Activated CD4-positive, alpha-beta T cell treated with anti-CD3 and anti-CD28 coated beads, Interleukin-2, Interleukin-6, amounts not matched to agents 100 ng/mL and 50 ng/mL, durations not matched to agents 16 hours and 8 hours (primary cell): Measurements from ENCODE around the gene GID8.
"Not testable (repeated sequence)": the region's sequence is repeated elsewhere in the genome, so short reads cannot be mapped to it uniquely, and the experiment has no call there.

Source experiments
- DNase-seq: peaks from one replicate; pipeline ENCODE4 v3.0.0-alpha.2; 2020

GID8 gene

DNA sequence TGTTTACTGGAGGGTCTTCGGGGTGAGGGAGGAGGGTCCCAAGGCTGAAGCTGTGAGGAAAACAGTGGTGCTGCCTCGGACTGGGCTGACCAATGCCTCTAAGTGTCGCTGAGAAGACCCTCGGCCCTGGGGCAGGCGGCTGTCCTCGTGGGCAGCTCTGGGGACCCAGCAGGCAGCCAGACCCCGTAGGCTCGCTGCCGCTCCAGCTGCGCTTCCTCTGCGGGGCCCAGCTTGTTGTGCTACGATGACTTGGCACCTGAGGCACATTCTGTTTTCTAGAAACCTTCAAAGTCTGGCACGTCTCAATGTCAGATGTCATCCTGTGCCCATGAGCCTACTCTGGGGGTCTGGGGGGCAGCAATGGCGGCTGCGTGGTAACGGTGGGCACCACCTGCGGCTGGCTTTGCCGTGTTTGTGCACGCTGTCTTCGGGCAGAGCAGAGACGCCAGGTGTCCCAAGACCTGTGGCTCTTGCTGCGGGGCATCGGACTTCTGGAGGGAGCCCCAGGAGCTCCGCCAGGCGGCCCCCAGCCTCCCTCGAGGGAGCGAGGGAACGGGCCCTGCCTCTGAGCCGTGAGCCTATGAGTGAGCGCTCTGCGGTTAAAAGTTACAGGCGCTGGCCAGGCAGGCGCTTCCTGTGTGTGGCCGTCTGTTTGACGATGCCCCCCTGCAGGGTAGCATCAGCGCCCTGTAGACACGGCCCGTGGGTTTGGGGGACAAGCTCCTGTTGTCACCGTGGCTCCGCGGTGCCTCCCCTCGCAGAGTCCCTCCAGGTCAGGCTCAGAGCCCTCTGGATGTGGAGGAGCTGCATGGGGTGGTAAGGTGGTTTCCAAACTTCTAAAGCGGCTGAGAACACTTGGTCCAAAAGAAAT lies 21.4 kb downstream of the GID8 start:
- DNase-seq = no peak

GRCh38 chr20:62959998-62960436 lies 22.1 kb downstream of the GID8 start:
- no peak for DNase-seq

GRCh38 chr20:62960446-62961309 lies 22.7 kb downstream of the GID8 start:
- DNase-seq = not testable (repeated sequence)

DNA sequence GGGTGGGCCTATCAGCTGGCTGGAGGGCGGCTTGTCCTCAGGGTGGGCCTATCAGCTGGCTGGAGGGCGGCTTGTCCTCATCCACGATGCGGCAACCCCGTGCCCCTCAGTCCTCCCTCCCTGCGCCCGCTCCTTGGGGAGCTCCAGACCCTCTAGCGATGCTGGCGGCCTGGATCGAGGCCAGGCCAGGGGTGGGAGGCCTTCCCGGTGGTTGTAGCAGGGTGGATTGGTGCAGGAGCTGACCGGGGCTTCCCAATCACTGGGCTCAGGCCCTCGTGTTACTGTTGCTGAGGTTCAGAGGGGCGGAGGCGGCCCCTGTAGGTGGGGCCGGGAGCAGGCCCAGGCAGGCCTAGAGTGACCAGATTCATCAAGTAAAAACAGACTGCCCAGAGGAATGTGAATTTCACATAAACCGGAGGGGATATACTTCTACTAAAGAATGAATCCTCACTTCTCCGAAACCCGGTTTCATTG lies 23.4 kb downstream of the GID8 start:
- DNase-seq = no peak

GRCh38 chr20:62961799-62962198 lies 23.9 kb downstream of the GID8 start:
- no peak for DNase-seq

GRCh38 chr20:62962221-62962879 lies 24.4 kb downstream of the GID8 start:
- DNase-seq = no peak

- no peak for DNase-seq
These were observed 25.1 kb downstream of the GID8 start for GRCh38 chr20:62962891-62963613.

GRCh38 chr20:62963614-62964397 lies 25.9 kb downstream of the GID8 start:
- DNase-seq = no peak

DNA sequence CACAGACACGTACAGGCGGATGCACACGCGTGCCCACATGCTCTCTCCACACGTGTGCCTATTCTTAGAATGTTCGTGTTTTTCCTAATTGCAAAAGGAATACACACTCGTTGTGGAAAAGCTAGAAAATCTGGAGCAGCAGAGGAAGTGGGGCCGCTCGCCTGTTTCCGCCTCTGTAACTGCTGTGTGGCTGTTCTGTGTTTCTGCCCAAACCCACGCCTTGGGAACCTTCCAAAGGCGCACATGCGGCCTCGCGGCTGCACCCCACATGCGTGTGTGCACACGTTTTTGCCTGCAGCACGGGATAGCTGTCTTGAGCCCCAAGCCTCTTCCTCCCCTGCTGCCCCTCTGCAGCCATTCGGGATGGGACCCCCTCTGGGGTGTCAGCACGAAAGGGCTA lies 26.8 kb downstream of the GID8 start:
- no peak for DNase-seq

DNA sequence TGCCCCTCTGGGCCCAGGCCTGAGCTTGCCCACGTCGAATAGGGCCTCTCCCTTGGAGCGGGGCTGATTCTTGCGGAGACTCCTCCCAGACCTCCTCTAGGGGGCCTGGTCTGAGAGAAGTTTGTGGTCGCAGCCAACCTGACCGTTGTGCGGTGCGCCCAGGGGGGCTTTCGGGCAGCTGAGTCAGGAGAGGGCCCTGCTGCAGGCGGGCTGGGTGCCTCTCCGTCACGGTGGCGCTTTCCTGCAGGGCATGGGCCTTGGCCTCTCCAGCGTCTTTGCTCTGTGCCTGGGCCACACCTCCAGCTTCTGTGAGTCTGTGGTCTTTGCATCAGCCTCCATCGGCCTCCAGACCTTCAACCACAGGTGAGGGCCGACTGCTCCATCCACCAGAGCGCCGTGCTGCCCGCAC lies 27.4 kb downstream of the GID8 start:
- no peak for DNase-seq

GRCh38 chr20:62966212-62967148 lies 28.5 kb downstream of the GID8 start:
- no peak for DNase-seq

- no peak for DNase-seq
These were observed 29.2 kb downstream of the GID8 start for GRCh38 chr20:62967149-62967501.

- no peak for DNase-seq
These were observed 29.8 kb downstream of the GID8 start for GRCh38 chr20:62967628-62968351.

DNA sequence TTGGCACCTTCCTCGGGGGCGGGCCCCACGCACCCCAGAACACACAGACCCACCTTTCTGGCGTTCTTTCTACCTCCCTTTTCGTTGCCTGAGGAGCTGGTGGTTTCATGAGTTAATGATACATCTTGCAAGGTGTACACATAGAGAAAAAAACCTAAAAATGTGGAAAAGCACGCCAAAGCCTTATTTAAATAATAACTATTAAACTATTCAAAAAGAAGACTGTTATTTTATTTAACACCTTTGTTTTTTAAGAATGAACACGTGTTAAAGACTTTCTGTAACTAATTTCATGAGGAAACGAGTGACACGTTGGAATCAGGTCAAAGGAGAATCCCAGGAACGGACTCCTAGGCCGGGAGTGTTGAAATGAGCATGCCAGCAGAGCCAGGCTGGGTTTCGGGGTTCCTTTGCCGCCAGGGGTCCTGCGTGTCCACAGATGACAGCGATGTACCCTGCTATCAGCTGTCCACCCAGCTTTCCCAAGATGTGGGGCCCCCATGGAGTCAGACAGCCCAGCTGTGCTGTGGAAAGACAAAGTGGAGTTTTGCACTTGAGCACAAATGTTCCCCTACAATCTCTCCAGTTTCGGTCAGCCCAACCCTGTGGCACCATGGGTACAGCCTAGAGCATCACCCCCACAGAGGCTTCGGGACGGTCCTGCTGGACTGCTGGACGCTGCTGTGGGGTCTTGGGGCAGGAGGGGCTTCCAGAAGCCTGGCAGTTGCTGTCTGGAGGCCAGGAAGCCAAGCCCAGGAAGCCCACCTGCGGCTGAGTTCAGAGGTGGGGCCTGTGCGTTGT lies 30.6 kb downstream of the GID8 start:
- no peak for DNase-seq

DNA sequence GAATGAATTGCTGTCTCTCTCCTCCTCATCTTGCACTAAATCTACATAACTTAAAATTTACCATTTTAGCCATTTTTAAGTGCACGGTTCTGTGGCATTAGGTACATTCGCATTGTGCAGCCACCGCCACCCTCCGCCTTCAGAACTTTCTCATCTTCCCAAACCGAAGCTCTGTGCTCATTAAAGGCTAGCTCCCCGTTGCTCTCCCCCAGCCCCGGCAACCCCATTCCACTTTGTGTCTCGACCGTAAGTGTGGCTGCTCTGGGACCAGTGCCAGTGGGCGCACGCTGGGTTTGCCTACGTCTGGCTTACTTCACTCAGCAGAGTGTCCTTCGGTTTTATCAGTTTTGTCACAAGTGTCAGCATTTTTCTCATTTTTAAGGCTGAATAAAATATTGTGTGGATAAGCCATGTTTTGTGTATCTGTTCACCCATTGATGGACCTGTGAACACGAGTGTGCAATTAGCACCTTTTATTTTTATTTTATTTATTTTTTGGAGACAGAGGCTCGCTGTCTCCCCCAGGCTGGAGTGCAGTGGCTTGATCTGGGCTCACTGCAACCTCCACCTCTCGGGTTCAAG lies 31.3 kb downstream of the GID8 start:
- DNase-seq = no peak

- DNase-seq = no peak
These were observed 32.0 kb downstream of the GID8 start for GRCh38 chr20:62969939-62970306.

DNA sequence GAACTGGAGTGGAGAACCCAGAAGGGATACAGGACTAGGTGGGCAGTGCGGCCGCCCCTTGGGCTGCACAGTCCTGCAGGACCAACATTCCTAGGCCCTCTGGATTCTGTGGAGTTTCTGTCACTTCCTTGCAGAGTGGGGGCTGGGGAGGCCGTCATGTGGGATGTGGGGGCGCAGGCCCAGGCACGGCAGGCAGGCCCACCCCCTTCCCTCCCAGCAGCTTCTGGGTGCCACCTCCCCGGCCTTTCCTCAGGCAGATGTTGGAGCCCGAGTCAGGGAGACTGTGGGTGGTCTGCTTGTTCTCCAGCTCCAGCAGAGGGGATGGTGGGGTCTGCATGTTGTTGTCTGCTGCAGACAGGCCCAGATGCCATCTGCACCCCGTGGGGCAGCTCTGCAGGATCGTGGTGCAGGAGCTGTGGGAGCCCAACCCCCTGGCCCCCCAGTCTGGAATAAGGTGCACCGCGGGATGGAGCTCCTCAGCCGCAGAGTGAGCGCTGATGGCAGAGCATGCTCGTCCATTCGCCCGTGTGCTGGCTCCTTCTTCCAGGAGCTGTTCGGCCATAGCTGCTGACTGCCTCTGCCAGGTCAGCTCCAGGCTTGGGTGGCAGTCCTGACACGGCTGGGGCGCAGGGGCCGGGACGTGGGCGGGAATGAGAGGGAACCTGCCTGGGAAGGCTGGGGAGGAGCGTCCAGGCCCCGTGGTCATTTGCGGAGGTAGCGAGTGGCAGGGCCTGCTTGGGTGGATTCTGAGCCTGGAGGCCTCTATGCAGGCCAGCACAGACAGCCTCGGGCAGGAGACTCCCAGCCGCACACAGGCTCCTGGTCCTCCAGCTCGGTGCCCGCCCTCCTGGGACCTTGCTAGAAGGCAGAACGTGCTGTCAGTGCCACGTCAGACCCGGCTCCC lies 32.6 kb downstream of the GID8 start:
- DNase-seq = no peak
